Measurements from ENCODE around the gene ST6GALNAC4. TPM values are rescaled to one million over a fixed set of nuclear protein-coding genes. Genes with fewer than 3 reads are reported as not detected.

Gene ST6GALNAC4
- total and polyA plus RNA-seq, 9 of the 15 experiments (the other 6 are each of a cell fraction or from before 2014, with no cell fraction given), result 2.6 to 43.1 (median 15.4) TPM

DNA sequence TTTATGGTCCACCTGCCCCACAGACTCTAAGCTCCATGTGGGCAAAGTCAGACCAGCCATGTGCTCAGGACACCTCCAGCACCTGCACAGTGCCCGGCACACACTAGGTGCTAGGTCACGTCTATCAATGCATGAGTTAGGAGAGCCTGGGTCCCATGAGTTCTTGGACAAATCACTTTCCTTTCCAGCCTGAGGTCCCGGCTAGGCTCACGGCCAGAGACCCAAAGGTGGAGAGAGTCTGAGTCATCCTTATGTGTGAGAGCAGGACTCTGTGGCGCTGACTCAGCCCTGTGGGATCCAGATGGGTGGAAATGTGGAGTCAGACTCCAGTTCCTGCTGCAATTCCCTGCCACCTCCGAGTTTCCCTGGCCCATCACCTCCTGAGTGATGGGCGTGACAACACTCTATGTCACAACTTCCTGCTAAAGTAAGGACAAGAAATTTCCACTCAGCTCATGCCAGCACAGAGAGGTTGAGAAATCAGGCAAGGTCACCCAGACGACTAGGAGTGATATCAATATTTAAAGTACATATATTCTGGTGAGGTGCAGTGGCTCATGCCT is 2.5 kb upstream of the ST6GALNAC4 start (continued):
- TF ChIP-seq SIX5 (IDR thresholded peaks at IDR 0.05; ENCODE audit: borderline replicate concordance in 1 of 2, insufficient read depth in 1 of 2, low read depth in 1 of 2, low read length in 2 of 2) (no peak), NFE2 (IDR thresholded peaks at IDR 0.05; ENCODE audit: low read depth) (peak; percentile 81), JUN (IDR thresholded peaks at IDR 0.05; ENCODE audit: borderline replicate concordance, low read depth, low read length) (peak; percentile 91), JUN (CRISPR knock-in tag; IDR thresholded peaks at IDR 0.05; ENCODE audit: borderline replicate concordance) (peak; percentile 90; the same call in 1 of the 2 replicates), STAT6 (CRISPR knock-in tag; IDR thresholded peaks at IDR 0.05) (0 out of 2 replicates have a peak, but pooled peaks have one; percentile 46), ZNF586 (CRISPR knock-in tag; conservative IDR thresholded peaks at IDR 0.05) (no peak), FOXJ3 (CRISPR knock-in tag; IDR thresholded peaks at IDR 0.05) (no peak), ELK1 (CRISPR knock-in tag; IDR thresholded peaks at IDR 0.05) (no peak), RBM14 (IDR thresholded peaks at IDR 0.05; ENCODE audit: borderline replicate concordance, insufficient read depth, low read depth, low read length) (no peak), SLC30A9 (CRISPR knock-in tag; IDR thresholded peaks at IDR 0.05) (no peak), HDAC8 (tag; IDR thresholded peaks at IDR 0.05) (no peak), NFATC3 (IDR thresholded peaks at IDR 0.05) (peak; percentile 77; the same call in 1 of the 2 replicates), TFAM (CRISPR knock-in tag; conservative IDR thresholded peaks at IDR 0.05) (no peak), HMGN3 (IDR thresholded peaks at IDR 0.05; ENCODE audit: borderline replicate concordance, extremely low read depth, insufficient read length, low read depth, low read length) (no peak), GTF2E2 (tag; IDR thresholded peaks at IDR 0.05) (no peak), NR2C2 (CRISPR knock-in tag; IDR thresholded peaks at IDR 0.05) (no peak), NR2C2 (tag; IDR thresholded peaks at IDR 0.05) (peak; percentile 22; the same call in 1 of the 2 replicates), FIP1L1 (IDR thresholded peaks at IDR 0.05; ENCODE audit: low read depth, low read length, poor library complexity, severe bottlenecking) (no peak)
- TF ChIP-seq, protein P1, sequence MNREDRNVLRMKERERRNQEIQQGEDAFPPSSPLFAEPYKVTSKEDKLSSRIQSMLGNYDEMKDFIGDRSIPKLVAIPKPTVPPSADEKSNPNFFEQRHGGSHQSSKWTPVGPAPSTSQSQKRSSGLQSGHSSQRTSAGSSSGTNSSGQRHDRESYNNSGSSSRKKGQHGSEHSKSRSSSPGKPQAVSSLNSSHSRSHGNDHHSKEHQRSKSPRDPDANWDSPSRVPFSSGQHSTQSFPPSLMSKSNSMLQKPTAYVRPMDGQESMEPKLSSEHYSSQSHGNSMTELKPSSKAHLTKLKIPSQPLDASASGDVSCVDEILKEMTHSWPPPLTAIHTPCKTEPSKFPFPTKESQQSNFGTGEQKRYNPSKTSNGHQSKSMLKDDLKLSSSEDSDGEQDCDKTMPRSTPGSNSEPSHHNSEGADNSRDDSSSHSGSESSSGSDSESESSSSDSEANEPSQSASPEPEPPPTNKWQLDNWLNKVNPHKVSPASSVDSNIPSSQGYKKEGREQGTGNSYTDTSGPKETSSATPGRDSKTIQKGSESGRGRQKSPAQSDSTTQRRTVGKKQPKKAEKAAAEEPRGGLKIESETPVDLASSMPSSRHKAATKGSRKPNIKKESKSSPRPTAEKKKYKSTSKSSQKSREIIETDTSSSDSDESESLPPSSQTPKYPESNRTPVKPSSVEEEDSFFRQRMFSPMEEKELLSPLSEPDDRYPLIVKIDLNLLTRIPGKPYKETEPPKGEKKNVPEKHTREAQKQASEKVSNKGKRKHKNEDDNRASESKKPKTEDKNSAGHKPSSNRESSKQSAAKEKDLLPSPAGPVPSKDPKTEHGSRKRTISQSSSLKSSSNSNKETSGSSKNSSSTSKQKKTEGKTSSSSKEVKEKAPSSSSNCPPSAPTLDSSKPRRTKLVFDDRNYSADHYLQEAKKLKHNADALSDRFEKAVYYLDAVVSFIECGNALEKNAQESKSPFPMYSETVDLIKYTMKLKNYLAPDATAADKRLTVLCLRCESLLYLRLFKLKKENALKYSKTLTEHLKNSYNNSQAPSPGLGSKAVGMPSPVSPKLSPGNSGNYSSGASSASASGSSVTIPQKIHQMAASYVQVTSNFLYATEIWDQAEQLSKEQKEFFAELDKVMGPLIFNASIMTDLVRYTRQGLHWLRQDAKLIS (CRISPR knock-in tag; IDR thresholded peaks at IDR 0.05), result no peak
- TF ChIP-seq, protein P2, sequence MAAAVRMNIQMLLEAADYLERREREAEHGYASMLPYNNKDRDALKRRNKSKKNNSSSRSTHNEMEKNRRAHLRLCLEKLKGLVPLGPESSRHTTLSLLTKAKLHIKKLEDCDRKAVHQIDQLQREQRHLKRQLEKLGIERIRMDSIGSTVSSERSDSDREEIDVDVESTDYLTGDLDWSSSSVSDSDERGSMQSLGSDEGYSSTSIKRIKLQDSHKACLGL (CRISPR knock-in tag; IDR thresholded peaks at IDR 0.05; ENCODE audit: borderline replicate concordance, poor library complexity, severe bottlenecking), result no peak
